22Rv1 (cell line): Measurements from ENCODE around the gene ELF3.

Source experiments
- H3K27ac ChIP-seq: fragments of 450-650 bp; 2 replicates; pipeline ENCODE4 v1.5.1; 2017
- CTCF ChIP-seq: fragments of 450-650 bp; IDR thresholded peaks from 2 replicates; pipeline ENCODE4 v1.5.1; 2017; ENCODE audit warnings: mild to moderate bottlenecking
- ZFX ChIP-seq: fragments of 450-650 bp; IDR thresholded peaks from 2 replicates; pipeline ENCODE4 v1.6.1; 2017; ENCODE audit warnings: antibody characterized with exemption, borderline replicate concordance

Gene ELF3

GRCh38 chr1:202029727-202030126 is 19.3 kb downstream of the ELF3 start:
- H3K27ac ChIP-seq: peak overlapping the region; percentile 48
- TF ChIP-seq CTCF (no peak), ZFX (no peak)

- H3K27ac ChIP-seq: peak overlapping the region; percentile 52
- TF ChIP-seq ZFX: no peak
- no peak for TF ChIP-seq CTCF
Measured at GRCh38 chr1:202031796-202032195, 21.4 kb downstream of the ELF3 start.

GRCh38 chr1:202034149-202034682 is 23.8 kb downstream of the ELF3 start:
- peak overlapping the region; percentile 95 for H3K27ac ChIP-seq
- TF ChIP-seq CTCF: no peak
- TF ChIP-seq ZFX: no peak

DNA sequence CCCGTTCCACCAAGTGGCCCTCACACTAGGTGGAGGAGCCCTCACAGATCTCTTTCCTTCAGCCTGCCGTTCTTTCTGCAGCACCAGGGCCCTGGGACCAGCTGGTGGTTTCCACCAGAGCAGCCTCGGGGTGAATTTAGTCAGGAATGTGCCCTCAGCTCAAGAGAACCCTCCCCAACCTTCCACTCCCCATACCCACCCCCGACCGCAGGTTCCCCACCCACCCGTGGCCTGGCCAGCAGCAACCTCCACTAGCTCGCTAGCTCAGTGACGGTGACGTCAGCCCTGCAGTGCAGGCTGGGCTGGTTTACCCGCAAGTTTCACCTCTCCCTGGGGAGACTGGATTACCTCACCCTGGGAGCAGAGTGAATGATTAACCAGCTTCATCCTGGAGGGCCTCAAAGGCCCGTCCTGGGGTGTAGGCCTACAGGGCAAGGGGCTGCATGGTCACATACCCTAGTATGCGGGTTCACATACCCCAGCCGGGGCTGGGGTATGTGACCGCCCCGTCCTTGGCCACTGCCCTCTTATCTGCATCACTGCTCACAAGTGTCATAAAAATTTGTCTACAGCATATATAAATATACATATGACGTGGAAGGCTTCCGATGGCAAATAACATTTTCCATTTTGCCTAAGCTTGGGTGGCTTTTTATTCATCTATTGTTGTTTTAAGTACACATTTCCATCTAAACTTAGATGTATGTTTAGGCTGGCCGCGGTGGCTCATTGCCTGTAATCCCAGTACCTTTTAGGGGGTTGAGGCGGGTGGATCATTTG is 24.5 kb downstream of the ELF3 start:
- H3K27ac ChIP-seq: peak overlapping the region; percentile 95
- TF ChIP-seq ZFX: no peak
- TF ChIP-seq CTCF: no peak

- peak overlapping the region; percentile 95 for H3K27ac ChIP-seq
- TF ChIP-seq CTCF (no peak), ZFX (no peak)
Measured at GRCh38 chr1:202036595-202037387, 26.4 kb downstream of the ELF3 start.

DNA sequence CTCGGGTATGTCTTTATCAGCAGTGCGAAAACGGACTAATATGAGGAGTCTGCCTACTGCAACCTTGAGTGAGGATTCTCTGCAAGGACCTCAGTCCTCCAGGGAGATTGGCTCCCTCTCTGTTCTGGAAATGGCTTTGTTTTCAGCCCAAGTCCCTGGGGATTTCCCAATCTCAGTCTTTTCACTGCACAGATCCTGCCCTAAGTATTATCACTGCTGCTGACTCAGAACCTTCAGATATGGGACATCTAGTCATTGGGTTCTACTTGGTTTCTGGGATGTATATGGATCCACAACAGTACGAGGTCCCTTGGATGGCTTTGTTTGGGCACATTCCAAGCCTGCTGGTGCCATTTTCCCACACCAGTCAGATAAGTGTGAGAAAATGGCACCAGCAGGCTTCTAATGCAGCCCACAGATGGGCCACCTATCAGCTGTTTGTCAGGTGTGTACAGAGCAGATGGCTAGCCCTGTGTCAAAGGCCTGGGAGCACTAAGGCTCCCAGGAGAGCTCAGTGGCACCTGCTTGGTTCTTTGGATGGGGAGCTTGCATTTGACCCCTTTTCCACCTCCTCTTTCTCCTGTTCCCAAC is 27.4 kb downstream of the ELF3 start:
- TF ChIP-seq CTCF (no peak), ZFX (no peak)
- peak overlapping the region; percentile 95 for H3K27ac ChIP-seq
